ENCODE data around the gene LCN10.
"Not testable (repeated sequence)": the region's sequence is repeated elsewhere in the genome, so short reads cannot be mapped to it uniquely, and the experiment has no call there.

Gene LCN10

DNA sequence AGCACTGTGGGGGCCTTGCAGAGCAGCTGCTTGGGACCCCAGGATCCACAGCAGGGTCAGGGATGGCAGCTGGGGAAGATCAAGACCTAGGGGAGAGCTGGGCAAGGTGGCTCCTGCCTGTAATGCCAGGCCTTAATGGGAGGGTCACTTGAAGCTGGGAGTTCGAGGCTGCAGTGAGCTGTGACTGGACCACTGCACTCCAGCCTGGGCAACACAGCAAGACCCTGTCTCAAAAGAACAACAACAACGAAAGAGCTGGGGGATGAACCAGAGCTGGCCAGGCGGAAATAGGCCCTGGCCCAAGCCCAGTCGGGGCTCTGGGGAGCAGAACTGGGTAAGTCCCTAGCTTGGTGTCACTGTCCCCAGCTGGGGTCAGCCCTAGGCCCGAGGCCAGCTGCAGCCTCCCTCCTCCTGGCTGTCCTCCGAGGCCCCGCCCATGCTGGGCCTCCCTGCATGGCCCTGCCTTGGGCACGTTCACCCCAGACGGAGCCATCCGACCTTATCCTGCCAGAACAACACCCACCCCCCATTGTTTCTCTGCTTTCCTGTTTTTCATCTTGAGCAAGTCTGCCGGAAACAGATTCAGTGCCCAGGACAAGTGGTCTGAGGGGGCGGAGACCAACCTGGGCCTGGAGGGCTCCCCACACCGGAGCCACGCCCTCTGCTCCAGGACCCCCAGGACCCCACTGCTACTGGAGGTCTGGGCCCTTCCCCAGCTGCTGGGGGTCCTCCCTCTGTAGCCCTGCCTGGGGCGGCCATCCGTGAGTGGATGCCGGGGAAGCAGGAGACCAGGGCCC, 28.4 kb downstream of the LCN10 start:
- Histone ChIP-seq H3K4me2 (peak overlapping the region; percentile 97), H3K36me3 (peaks cover 28% of the 10 kb centered on the region), H3K9ac (peak overlapping the region; percentile 93), H3K4me1 (peaks cover 86% of the 10 kb centered on the region), H3K4me3 (peak overlapping the region; percentile 94), H3K27me3 (no peaks in the 10 kb centered on the region), H4K20me1 (peaks cover 61% of the 10 kb centered on the region), H3K27ac (peak overlapping the region; percentile 92), H3K9me3 (no peaks in the 10 kb centered on the region)
- TF ChIP-seq Cebpa-rat (IDR thresholded peaks at IDR 0.05) = no peak

DNA sequence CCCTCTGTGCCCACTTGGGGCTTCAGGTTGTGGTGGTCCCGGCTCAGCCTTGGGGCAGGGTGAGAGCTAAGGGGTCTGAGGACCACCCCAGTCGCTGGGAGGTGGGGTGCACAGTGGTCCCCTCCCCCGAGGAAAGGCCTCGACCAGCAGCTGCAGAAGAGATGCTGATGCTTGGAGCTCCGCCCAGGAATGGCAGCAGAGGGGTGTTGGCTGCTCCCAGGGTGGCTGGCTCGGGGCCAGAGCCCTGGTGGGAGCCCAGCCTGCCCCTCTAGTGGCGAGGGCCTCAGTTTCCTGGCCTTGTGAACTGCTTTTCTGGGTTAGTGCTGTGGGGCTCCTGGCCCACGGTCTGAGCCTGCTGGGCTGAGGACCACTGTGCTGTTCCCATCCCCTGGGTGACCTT, 29.2 kb downstream of the LCN10 start:
- H3K27me3 ChIP-seq = no peaks in the 10 kb centered on the region
- peaks cover 28% of the 10 kb centered on the region for H3K36me3 ChIP-seq
- H3K4me2 ChIP-seq = peak overlapping the region; percentile 97
- no peaks in the 10 kb centered on the region for H3K9me3 ChIP-seq
- peak overlapping the region; percentile 94 for H3K4me3 ChIP-seq
- peaks cover 54% of the 10 kb centered on the region for H4K20me1 ChIP-seq
- peak overlapping the region; percentile 93 for H3K9ac ChIP-seq
- peak overlapping the region; percentile 92 for H3K27ac ChIP-seq
- TF ChIP-seq Cebpa-rat (IDR thresholded peaks at IDR 0.05) = no peak
- H3K4me1 ChIP-seq = peaks cover 86% of the 10 kb centered on the region

DNA sequence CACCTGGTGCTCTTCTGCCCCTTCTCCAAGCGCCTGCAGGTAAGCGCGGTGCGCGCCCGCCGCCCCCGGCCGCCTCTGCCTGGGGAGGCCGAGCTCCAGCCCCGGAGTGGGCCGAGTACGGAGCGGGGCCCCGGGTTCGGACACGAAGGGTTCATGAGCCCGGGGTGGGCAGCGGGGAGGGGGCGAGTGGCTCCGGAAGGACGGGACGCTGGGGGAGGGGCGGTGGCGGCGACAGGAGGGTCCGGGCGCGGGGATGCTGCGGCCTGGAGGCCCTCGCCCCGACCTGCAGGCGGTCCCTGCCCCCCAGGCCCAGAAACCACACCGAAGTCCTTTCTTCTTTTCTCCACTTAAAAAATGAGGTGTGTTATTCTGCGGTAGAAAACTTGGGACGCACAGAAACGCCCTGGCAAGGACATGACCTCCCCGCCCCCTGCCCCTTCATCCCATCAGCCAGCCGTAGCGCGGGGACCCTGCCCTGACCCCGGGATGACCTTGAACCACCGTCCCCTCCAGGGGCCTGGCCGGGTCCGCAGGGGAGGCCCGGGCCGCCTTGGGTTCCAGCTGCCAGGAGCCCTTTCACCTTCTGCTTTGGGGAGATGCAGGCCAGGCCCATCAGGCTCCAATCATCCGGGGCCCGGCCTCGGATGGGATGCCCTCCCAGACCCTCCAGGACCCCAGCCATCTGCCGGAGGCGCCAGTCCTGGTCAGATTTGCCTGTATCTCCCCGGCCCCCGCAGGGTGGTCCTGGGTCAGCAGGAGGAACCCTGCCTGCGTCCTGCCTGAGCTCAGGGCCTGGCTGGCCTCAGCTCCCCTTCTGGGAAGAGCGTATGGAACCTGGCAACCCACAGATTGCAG, 29.8 kb downstream of the LCN10 start:
- Histone ChIP-seq H3K36me3 (peaks cover 25% of the 10 kb centered on the region), H3K4me2 (peak overlapping the region; percentile 97), H3K4me1 (peaks cover 86% of the 10 kb centered on the region), H4K20me1 (peaks cover 48% of the 10 kb centered on the region), H3K9ac (peak overlapping the region; percentile 93), H3K27me3 (no peaks in the 10 kb centered on the region), H3K4me3 (peak overlapping the region; percentile 94), H3K27ac (peak overlapping the region; percentile 92), H3K9me3 (no peaks in the 10 kb centered on the region)
- no peak for TF ChIP-seq Cebpa-rat (IDR thresholded peaks at IDR 0.05)

DNA sequence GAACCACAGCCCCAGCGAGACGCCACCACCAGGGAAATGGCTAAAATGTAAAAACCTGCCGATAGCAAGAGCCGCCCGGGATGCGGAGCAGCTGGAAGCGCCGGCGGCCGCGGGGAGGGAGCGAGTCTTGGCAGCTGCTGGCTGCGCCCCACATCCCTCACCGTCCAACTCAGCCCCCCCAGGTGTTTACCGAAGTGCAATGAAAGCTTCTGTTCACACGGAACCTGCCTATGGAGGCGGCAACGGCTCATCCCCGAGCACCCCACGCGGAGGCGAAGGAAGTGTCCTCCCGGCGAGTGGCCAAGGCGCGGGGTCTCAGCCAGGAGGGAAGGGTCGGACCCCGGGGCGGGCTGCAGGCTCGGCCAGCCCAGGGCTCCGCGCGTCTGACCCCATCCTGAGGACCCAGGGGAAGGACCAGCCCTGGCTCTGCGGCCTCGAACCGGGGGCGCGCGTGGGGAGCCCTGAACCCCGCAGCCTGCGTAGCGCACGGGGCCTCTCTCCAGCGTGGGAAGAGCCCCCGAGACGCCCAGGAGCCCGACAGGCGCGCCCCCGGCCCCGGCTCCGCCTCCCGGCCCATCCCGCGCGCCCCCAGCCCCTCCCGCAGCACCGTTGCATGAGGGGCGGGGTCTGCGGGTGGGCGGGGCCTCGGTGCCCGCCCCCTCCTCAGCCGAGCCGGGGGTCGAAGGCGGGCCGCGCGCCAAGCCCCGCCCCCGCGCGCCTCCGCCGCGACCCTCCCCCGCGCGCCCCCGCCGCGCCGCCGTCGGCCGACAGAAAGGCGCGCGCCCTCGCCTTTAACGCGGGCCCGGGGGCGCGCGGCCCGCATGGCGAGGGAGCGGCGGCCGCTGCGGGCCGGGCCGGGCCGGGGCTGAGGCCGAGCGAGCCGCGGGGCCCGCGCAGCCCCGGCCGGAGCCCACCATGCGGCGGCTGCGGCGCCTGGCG, 30.7 kb downstream of the LCN10 start, which contains the start of gene DIPK1B:
Gene DIPK1B, plus strand, starts transcription at position 822 of the 939 bp plus-strand sequence. Its CDS starts 94 bp downstream, at position 916.
- Histone ChIP-seq H3K36me3 (peaks cover 21% of the 10 kb centered on the region), H3K9ac (peak within 1 kb of the TSS; percentile 93), H4K20me1 (peaks cover 39% of the 10 kb centered on the region), H3K9me3 (no peaks in the 10 kb centered on the region), H3K27ac (peak within 1 kb of the TSS; percentile 92), H3K4me3 (peak within 1 kb of the TSS; percentile 94), H3K4me1 (peaks cover 86% of the 10 kb centered on the region), H3K4me2 (peak within 1 kb of the TSS; percentile 97), H3K27me3 (no peaks in the 10 kb centered on the region)
- TF ChIP-seq Cebpa-rat (IDR thresholded peaks at IDR 0.05) = no peak

DNA sequence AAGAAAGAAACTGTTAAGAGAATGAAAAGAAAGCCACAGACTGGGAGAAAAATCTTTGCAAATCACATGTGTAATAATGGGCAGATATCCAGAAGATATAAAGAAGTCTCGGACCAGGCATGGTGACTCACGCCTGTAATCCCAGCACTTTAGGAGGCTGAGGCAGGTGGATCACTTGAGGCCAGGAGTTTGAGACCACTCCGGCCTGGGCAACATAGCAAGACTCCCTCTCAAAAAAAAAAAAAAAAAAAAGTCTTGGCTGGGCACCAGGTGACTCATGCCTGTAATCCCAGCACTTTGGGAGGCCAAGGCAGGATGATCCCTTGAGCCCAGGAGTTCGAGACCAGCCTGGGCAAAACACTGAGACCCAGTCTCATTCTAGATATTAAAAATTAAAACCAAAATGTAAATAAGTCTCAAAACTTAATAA, 31.5 kb downstream of the LCN10 start:
- not testable (repeated sequence) for H3K27ac ChIP-seq

DNA sequence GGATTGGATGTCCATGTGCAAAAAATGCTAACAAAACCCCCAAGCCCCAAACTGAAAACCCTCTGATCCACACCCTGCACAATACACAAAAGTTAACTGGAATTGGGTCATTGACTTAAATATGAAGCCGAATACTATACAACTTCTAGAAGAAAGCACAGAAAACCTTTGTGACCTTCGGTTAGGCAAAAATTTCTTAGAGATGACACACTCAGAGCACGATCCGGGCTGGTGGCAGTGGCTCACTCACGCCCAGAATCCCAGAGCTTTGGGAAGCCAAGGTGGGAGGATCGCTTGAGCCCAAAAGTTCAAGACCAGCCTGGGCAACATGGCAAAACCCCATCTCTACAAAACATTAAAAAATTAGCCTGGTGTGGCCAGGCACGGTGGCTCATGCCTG, 32.2 kb downstream of the LCN10 start:
- peaks cover 8% of the 10 kb centered on the region for H3K36me3 ChIP-seq

More for the DNA sequence above, 31.5 kb downstream of the LCN10 start:
- Histone ChIP-seq H3K4me3 (peak overlapping the region; percentile 94; the same call in 1 of the 2 replicates), H4K20me1 (peaks cover 31% of the 10 kb centered on the region), H3K4me2 (peak overlapping the region; percentile 97), H3K36me3 (peaks cover 15% of the 10 kb centered on the region), H3K4me1 (peaks cover 82% of the 10 kb centered on the region)
- not testable (repeated sequence) for H3K9me3 ChIP-seq, H3K27me3 ChIP-seq, H3K9ac ChIP-seq

DNA sequence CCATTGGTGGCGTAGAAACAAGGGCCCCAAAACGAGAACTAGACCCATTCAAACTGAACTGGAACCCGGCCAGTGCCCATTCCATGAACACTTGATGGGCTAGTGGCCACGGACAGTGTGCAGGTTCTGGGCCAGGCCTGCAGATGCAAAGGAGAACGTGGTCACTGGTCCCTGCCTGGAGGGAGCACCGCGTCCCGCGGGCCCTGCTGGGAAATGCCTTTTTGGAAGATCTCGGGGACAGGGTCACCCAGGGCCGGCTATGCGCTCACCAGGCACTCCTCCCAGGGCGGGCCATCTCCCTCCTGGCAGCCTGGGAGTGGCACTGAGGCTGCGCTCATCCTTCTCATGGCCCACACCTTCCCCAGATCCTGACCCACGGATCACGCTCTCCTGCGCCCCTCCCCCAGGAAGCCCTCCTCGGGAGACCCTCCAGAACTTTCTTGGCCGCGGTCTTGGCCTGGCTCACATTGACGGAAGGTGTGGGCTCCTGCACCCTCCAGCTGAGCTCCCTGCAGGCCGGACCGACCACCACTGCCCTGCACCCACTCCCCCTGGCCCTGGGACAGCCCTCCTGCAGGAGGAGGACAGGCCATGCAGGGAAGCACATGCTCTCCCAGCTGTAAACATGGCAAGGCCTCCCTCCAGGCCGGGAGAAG, 33.2 kb downstream of the LCN10 start:
- no peaks in the 10 kb centered on the region for H3K27me3 ChIP-seq
- H4K20me1 ChIP-seq = peaks cover 14% of the 10 kb centered on the region
- no peak overlapping the region for H3K4me3 ChIP-seq
- H3K9ac ChIP-seq = no peak overlapping the region
- H3K4me2 ChIP-seq = peak overlapping the region; percentile 60
- H3K36me3 ChIP-seq = no peaks in the 10 kb centered on the region
- peaks cover 81% of the 10 kb centered on the region for H3K4me1 ChIP-seq
- H3K27ac ChIP-seq = 0 out of 2 replicates have a peak overlapping the region, but pooled peaks have one; percentile 11
- no peak for TF ChIP-seq Cebpa-rat (IDR thresholded peaks at IDR 0.05)
- no peaks in the 10 kb centered on the region for H3K9me3 ChIP-seq

More for the DNA sequence above, 32.2 kb downstream of the LCN10 start:
- no peak for TF ChIP-seq Cebpa-rat (IDR thresholded peaks at IDR 0.05)
- Histone ChIP-seq H4K20me1 (peaks cover 24% of the 10 kb centered on the region), H3K9ac (no peak overlapping the region), H3K4me1 (peaks cover 81% of the 10 kb centered on the region), H3K27ac (no peak overlapping the region), H3K27me3 (no peaks in the 10 kb centered on the region), H3K4me3 (no peak overlapping the region), H3K4me2 (0 out of 2 replicates have a peak overlapping the region, but pooled peaks have one; percentile 60), H3K9me3 (no peaks in the 10 kb centered on the region)

DNA sequence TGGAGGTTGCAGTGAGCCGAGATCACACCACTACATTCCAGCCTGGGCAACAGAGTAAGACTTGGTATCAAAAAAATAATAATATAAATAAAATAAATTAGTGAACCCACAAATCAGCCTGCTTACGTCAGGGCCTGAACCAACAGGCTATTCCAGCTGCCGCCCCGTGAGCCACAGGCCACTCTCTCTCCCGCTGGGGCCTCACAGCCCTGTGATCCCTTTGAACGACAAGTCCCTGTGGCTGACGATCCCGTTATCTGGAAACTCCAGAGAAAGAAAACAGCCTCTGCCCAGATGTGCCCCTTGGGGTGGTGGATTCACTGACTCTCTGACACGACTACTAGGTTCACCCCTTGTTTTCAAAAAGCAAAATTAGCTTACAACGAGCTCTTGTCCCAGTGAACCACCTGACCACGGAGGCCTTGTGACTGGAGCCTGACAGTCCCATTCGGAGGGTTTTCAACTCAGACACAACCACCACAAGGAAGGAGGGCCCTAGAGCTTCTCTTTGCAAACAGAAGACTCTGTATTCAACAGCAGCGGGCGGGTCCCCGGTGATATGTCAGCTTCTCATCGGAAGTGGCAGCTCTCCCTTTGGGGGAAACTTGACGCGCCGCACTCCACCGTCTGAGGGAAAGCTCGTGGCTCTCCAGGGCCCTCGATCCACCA, 34.8 kb downstream of the LCN10 start:
- Histone ChIP-seq H3K27me3 (no peaks in the 10 kb centered on the region), H3K9me3 (no peaks in the 10 kb centered on the region), H3K36me3 (no peaks in the 10 kb centered on the region), H3K4me2 (peak overlapping the region; percentile 60), H3K4me3 (no peak overlapping the region), H4K20me1 (no peaks in the 10 kb centered on the region), H3K27ac (peak overlapping the region; percentile 45), H3K9ac (peak overlapping the region; percentile 9; the same call in 1 of the 2 replicates), H3K4me1 (peaks cover 83% of the 10 kb centered on the region)
- TF ChIP-seq Cebpa-rat (IDR thresholded peaks at IDR 0.05) = no peak
